BLaER1 treated with 17β-estradiol and CSF1 and Interleukin-3, amounts not matched to agents 10 nM and 100 nM (cell line): ENCODE data around the gene TRAPPC5.

Experiments used
- H3K27ac ChIP-seq, 11 experiments: shearing (Covaris generic); formaldehyde crosslinking; 2 replicates each; pipeline ENCODE4 v1.8.1; 2022
- H3K27me3 ChIP-seq, 11 experiments: shearing (Covaris generic); formaldehyde crosslinking; 2 replicates each; pipeline ENCODE4 v1.8.1; 2022
- H3K36me3 ChIP-seq, 11 experiments: shearing (Covaris generic); formaldehyde crosslinking; 2 replicates each; pipeline ENCODE4 v1.8.1; 2022
- H3K4me1 ChIP-seq, 10 experiments: shearing (Covaris generic); formaldehyde crosslinking; 2 replicates each; pipeline ENCODE4 v1.8.1; 2022
- H3K4me2 ChIP-seq, 11 experiments: shearing (Covaris generic); formaldehyde crosslinking; 2 replicates each; pipeline ENCODE4 v1.8.1; 2022
- H3K4me3 ChIP-seq, 10 experiments: shearing (Covaris generic); formaldehyde crosslinking; 2 replicates each; pipeline ENCODE4 v1.8.1; 2022
- H3K9ac ChIP-seq, 11 experiments: shearing (Covaris generic); formaldehyde crosslinking; 2 replicates each; pipeline ENCODE4 v1.8.1; 2022
- H3K9me3 ChIP-seq, 11 experiments: shearing (Covaris generic); formaldehyde crosslinking; replicated peaks in 1 of 11; 2 replicates each; pipeline ENCODE4 v1.8.1; 2022
- H4K20me1 ChIP-seq, 11 experiments: shearing (Covaris generic); formaldehyde crosslinking; 2 replicates each; pipeline ENCODE4 v1.8.1; 2022
- Cebpa-rat ChIP-seq, 11 experiments: shearing (Covaris generic); IDR thresholded peaks; 2 replicates each; pipeline ENCODE4 v1.8.1; 2022

The TRAPPC5 gene

GRCh38 chr19:7680606-7681339 is at the start of gene TRAPPC5:
Gene TRAPPC5 (plus strand): TSS chr19:7680833. CDS start chr19:7682254, 1,421 bp downstream.
- TF ChIP-seq Cebpa-rat (IDR thresholded peaks at IDR 0.05), result no peak
- peak within 1 kb of the TSS; percentile 81 to 100 (median 99) for H3K27ac ChIP-seq

GRCh38 chr19:7631577-7631976 is 49.1 kb upstream of the TRAPPC5 start:
- peaks cover 19 to 35% (median 24%) of the 10 kb centered on the region in 11 experiments for H3K36me3 ChIP-seq
- no peaks in the 10 kb centered on the region for H3K27me3 ChIP-seq
- peaks cover 0 to 40% (median 20%) of the 10 kb centered on the region in 11 experiments; a peak in 16 of 22 replicates for H4K20me1 ChIP-seq
- no peaks in the 10 kb centered on the region for H3K9me3 ChIP-seq
- H3K4me2 ChIP-seq, result no peak overlapping the region; a peak in 1 of 22 replicates
- peaks cover 41 to 62% (median 50%) of the 10 kb centered on the region in 10 experiments for H3K4me1 ChIP-seq
- TF ChIP-seq Cebpa-rat (IDR thresholded peaks at IDR 0.05), result no peak
- no peak overlapping the region for H3K9ac ChIP-seq
- no peak overlapping the region for H3K4me3 ChIP-seq
- H3K27ac ChIP-seq, result no peak overlapping the region

More at GRCh38 chr19:7680606-7681339, at the start of gene TRAPPC5:
- peaks cover 0 to 4% (median 4%) of the 10 kb centered on the region in 11 experiments; a peak in 12 of 22 replicates for H3K9me3 ChIP-seq
- peaks cover 0 to 16% (median 0%) of the 10 kb centered on the region in 11 experiments; a peak in 8 of 22 replicates for H3K27me3 ChIP-seq
- peaks cover 11 to 38% (median 26%) of the 10 kb centered on the region in 11 experiments; a peak in 15 of 22 replicates for H4K20me1 ChIP-seq
- H3K36me3 ChIP-seq, result peaks cover 20 to 44% (median 36%) of the 10 kb centered on the region in 11 experiments
- peak within 1 kb of the TSS; percentile 76 to 100 (median 98) for H3K4me3 ChIP-seq
- H3K4me2 ChIP-seq, result peak within 1 kb of the TSS; percentile 83 to 98 (median 93)
- peaks cover 57 to 89% (median 69%) of the 10 kb centered on the region in 10 experiments for H3K4me1 ChIP-seq
- peak within 1 kb of the TSS; percentile 91 to 100 (median 98) for H3K9ac ChIP-seq

GRCh38 chr19:7632340-7633203 is 48.1 kb upstream of the TRAPPC5 start:
- no peak for TF ChIP-seq Cebpa-rat (IDR thresholded peaks at IDR 0.05)
- H3K27me3 ChIP-seq, result no peaks in the 10 kb centered on the region
- H3K4me2 ChIP-seq, result no peak overlapping the region
- peaks cover 0 to 30% (median 10%) of the 10 kb centered on the region in 11 experiments; a peak in 9 of 22 replicates for H4K20me1 ChIP-seq
- H3K4me3 ChIP-seq, result no peak overlapping the region
- H3K36me3 ChIP-seq, result peaks cover 10 to 25% (median 15%) of the 10 kb centered on the region in 11 experiments; a peak in 20 of 22 replicates
- H3K9ac ChIP-seq, result 0 out of 22 replicates have a peak overlapping the region, but pooled peaks of 1 of the 11 experiments have one; percentile 22
- peaks cover 45 to 66% (median 53%) of the 10 kb centered on the region in 10 experiments for H3K4me1 ChIP-seq
- no peak overlapping the region for H3K27ac ChIP-seq
- no peaks in the 10 kb centered on the region for H3K9me3 ChIP-seq

GRCh38 chr19:7633698-7634097 is 46.9 kb upstream of the TRAPPC5 start, which contains the start of gene PCP2:
Gene PCP2 (minus strand): TSS chr19:7633719. CDS start chr19:7633457, 262 bp downstream.
- H3K27me3 ChIP-seq, result no peaks in the 10 kb centered on the region
- no peak within 1 kb of the TSS for H3K27ac ChIP-seq
- peaks cover 11 to 26% (median 15%) of the 10 kb centered on the region in 11 experiments; a peak in 20 of 22 replicates for H3K36me3 ChIP-seq
- peak within 1 kb of the TSS in 2 of 11 experiments; percentile 15 to 22; a peak in 1 of 22 replicates for H3K9ac ChIP-seq
- peaks cover 0 to 19% (median 2%) of the 10 kb centered on the region in 11 experiments; a peak in 6 of 22 replicates for H4K20me1 ChIP-seq
- H3K9me3 ChIP-seq, result no peaks in the 10 kb centered on the region
- peaks cover 43 to 66% (median 53%) of the 10 kb centered on the region in 10 experiments for H3K4me1 ChIP-seq
- TF ChIP-seq Cebpa-rat (IDR thresholded peaks at IDR 0.05), result no peak
- H3K4me3 ChIP-seq, result no peak within 1 kb of the TSS
- peak within 1 kb of the TSS in 6 of 11 experiments; percentile 2 to 81 (median 28); a peak in 7 of 22 replicates for H3K4me2 ChIP-seq

- Histone ChIP-seq H3K9me3 (no peaks in the 10 kb centered on the region), H4K20me1 (peaks cover 0 to 29% (median 11%) of the 10 kb centered on the region in 11 experiments; a peak in 11 of 22 replicates), H3K27ac (peak overlapping the region in 2 of 11 experiments; percentile 17 to 79; a peak in 1 of 22 replicates), H3K4me2 (peak overlapping the region; percentile 81 to 96 (median 85)), H3K4me3 (no peak overlapping the region), H3K4me1 (peaks cover 35 to 66% (median 51%) of the 10 kb centered on the region in 10 experiments), H3K27me3 (no peaks in the 10 kb centered on the region), H3K9ac (peak overlapping the region in 2 of 11 experiments; percentile 15 to 49; a peak in 1 of 22 replicates), H3K36me3 (peaks cover 11 to 40% (median 23%) of the 10 kb centered on the region in 11 experiments; a peak in 20 of 22 replicates)
- TF ChIP-seq Cebpa-rat (IDR thresholded peaks at IDR 0.05), result no peak
Measured at GRCh38 chr19:7635670-7636069, 45.0 kb upstream of the TRAPPC5 start.

- peaks cover 31 to 61% (median 46%) of the 10 kb centered on the region in 10 experiments for H3K4me1 ChIP-seq
- H3K36me3 ChIP-seq, result peaks cover 11 to 46% (median 25%) of the 10 kb centered on the region in 11 experiments; a peak in 20 of 22 replicates
- peak overlapping the region; percentile 71 to 97 (median 80) for H3K4me3 ChIP-seq
- no peaks in the 10 kb centered on the region for H3K9me3 ChIP-seq
- peak overlapping the region; percentile 83 to 94 (median 90); a peak in 17 of 22 replicates for H3K9ac ChIP-seq
- no peaks in the 10 kb centered on the region for H3K27me3 ChIP-seq
- peak overlapping the region; percentile 81 to 96 (median 85) for H3K4me2 ChIP-seq
- H3K27ac ChIP-seq, result peak overlapping the region in 10 of 11 experiments; percentile 78 to 91 (median 88); a peak in 19 of 22 replicates
- no peak for TF ChIP-seq Cebpa-rat (IDR thresholded peaks at IDR 0.05)
- H4K20me1 ChIP-seq, result peaks cover 0 to 33% (median 11%) of the 10 kb centered on the region in 11 experiments; a peak in 11 of 22 replicates
Measured at GRCh38 chr19:7636317-7636690, 44.3 kb upstream of the TRAPPC5 start.

GRCh38 chr19:7636691-7637373 is 43.8 kb upstream of the TRAPPC5 start, which contains the start of gene STXBP2:
Gene STXBP2 (plus strand): TSS chr19:7637110. CDS start chr19:7637150, 40 bp downstream.
- peaks cover 31 to 56% (median 44%) of the 10 kb centered on the region in 10 experiments for H3K4me1 ChIP-seq
- H3K9ac ChIP-seq, result peak within 1 kb of the TSS; percentile 83 to 94 (median 90)
- peak within 1 kb of the TSS; percentile 81 to 98 (median 90) for H3K4me2 ChIP-seq
- no peaks in the 10 kb centered on the region for H3K27me3 ChIP-seq
- peak within 1 kb of the TSS; percentile 71 to 97 (median 80) for H3K4me3 ChIP-seq
- TF ChIP-seq Cebpa-rat (IDR thresholded peaks at IDR 0.05), result no peak
- H3K36me3 ChIP-seq, result peaks cover 8 to 46% (median 24%) of the 10 kb centered on the region in 11 experiments; a peak in 20 of 22 replicates
- H4K20me1 ChIP-seq, result peaks cover 0 to 36% (median 11%) of the 10 kb centered on the region in 11 experiments; a peak in 11 of 22 replicates
- H3K9me3 ChIP-seq, result no peaks in the 10 kb centered on the region
- H3K27ac ChIP-seq, result peak within 1 kb of the TSS; percentile 75 to 91 (median 88)
